SU-DHL-6 (cell line): Measurements from ENCODE around the gene SIPA1.

Experiments used
- H2AFZ ChIP-seq: fragments of 200-600 bp; sonication (generic); 2 replicates; pipeline ENCODE4 v1.6.1; 2014; ENCODE audit warnings: low read depth, mild to moderate bottlenecking, moderate library complexity, mixed read lengths, antibody characterized with exemption, low read length; ENCODE audit not compliant: severe bottlenecking
- H3F3A ChIP-seq: fragments of 200-600 bp; shearing (Covaris generic); 2 replicates; pipeline ENCODE4 v1.6.0; 2016; ENCODE audit warnings: antibody characterized with exemption, mild to moderate bottlenecking; ENCODE audit not compliant: insufficient read depth
- H3K27ac ChIP-seq: fragments of 200-600 bp; sonication (generic); 2 replicates; pipeline ENCODE4 v1.5.1; 2016; ENCODE audit warnings: low read depth, mild to moderate bottlenecking, low read length, moderate library complexity, mixed read lengths
- H3K27me3 ChIP-seq: fragments of 200-600 bp; sonication (generic), shearing (Covaris generic); 2 replicates; pipeline ENCODE4 v1.6.0; 2014; ENCODE audit warnings: mild to moderate bottlenecking, low read length
- H3K36me3 ChIP-seq: fragments of 200-600 bp; sonication (generic); 2 replicates; pipeline ENCODE4 v1.6.1; 2014; ENCODE audit warnings: mild to moderate bottlenecking, low read length, mixed read lengths
- H3K4me2 ChIP-seq: fragments of 300-600, 200-600 bp; shearing (Covaris generic), sonication (generic); 2 replicates; pipeline ENCODE4 v1.6.0; 2014; ENCODE audit warnings: low read length, low read depth, mild to moderate bottlenecking; ENCODE audit not compliant: poor library complexity, severe bottlenecking
- H3K4me3 ChIP-seq: fragments of 200-600 bp; sonication (generic); 2 replicates; pipeline ENCODE4 v1.5.1; 2014; ENCODE audit warnings: antibody characterized with exemption, low read length, mild to moderate bottlenecking, mixed read lengths; ENCODE audit not compliant: insufficient read depth, poor library complexity, severe bottlenecking
- H3K79me2 ChIP-seq: fragments of 200-600 bp; sonication (generic); 2 replicates; pipeline ENCODE4 v1.6.1; 2014; ENCODE audit warnings: mild to moderate bottlenecking, low read length, moderate library complexity; ENCODE audit not compliant: insufficient read depth
- H3K9ac ChIP-seq: fragments of 200-600 bp; sonication (generic); 2 replicates; pipeline ENCODE4 v1.7.0; 2014; ENCODE audit warnings: mild to moderate bottlenecking, low read length
- H3K9me2 ChIP-seq: fragments of 200-600 bp; sonication (generic); replicated peaks from 2 replicates; pipeline ENCODE4 v1.6.1; 2014; ENCODE audit warnings: low read length; ENCODE audit not compliant: insufficient read depth
- H3K9me3 ChIP-seq: fragments of 200-600 bp; sonication (generic); 2 replicates; pipeline ENCODE4 v1.6.1; 2014; ENCODE audit warnings: low read length, mixed read lengths; ENCODE audit not compliant: insufficient read depth
- H4K20me1 ChIP-seq: fragments of 200-600 bp; sonication (generic); 2 replicates; pipeline ENCODE4 v1.6.1; 2014; ENCODE audit warnings: low read depth, mild to moderate bottlenecking, antibody characterized with exemption, low read length, moderate library complexity, mixed read lengths
- EZH2phosphoT487 ChIP-seq: fragments of 200-600 bp; sonication (generic), shearing (Covaris generic); conservative IDR thresholded peaks from 2 replicates; pipeline ENCODE4 v1.6.1; 2018; ENCODE audit warnings: mild to moderate bottlenecking, antibody characterized with exemption, low read length, moderate library complexity, mixed read lengths
- TF ChIP-seq, protein P1 (sequence below): fragments of 200-600 bp; sonication (generic); IDR thresholded peaks from one replicate; pipeline ENCODE4 v1.5.1; 2017; ENCODE audit warnings: antibody characterized with exemption, mild to moderate bottlenecking, low read length, moderate library complexity; ENCODE audit not compliant: insufficient read depth, poor library complexity, severe bottlenecking

SIPA1 gene

GRCh38 chr11:65611758-65612603, 25.9 kb upstream of the SIPA1 start:
- Histone ChIP-seq H3K79me2 (peaks cover 17% of the 10 kb centered on the region), H4K20me1 (no peaks in the 10 kb centered on the region; the same call in 1 of the 2 replicates)

DNA sequence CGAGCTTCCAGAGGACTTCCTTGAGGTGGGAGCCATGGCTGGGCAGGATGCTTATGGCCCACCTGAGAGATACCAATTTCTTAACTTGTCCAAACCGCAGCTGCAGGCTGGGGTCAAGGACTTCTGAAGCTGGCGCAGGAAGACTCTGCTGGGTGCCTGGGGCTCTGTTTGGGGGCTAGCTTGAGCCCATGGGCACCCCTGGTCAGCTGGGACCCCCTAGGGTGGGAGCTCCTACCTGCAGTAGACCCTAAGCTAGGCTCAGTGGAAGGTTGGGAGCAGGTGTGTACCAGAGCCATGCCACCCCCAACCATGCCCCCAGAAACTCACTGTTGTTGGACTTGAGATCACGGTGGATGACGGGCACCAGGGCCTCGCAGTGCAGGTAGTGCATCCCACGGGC, 25.2 kb upstream of the SIPA1 start:
- no peaks in the 10 kb centered on the region for H3K9me3 ChIP-seq
- peaks cover 25% of the 10 kb centered on the region for H3K79me2 ChIP-seq
- no peak for TF ChIP-seq EZH2phosphoT487
- TF ChIP-seq, protein P1, sequence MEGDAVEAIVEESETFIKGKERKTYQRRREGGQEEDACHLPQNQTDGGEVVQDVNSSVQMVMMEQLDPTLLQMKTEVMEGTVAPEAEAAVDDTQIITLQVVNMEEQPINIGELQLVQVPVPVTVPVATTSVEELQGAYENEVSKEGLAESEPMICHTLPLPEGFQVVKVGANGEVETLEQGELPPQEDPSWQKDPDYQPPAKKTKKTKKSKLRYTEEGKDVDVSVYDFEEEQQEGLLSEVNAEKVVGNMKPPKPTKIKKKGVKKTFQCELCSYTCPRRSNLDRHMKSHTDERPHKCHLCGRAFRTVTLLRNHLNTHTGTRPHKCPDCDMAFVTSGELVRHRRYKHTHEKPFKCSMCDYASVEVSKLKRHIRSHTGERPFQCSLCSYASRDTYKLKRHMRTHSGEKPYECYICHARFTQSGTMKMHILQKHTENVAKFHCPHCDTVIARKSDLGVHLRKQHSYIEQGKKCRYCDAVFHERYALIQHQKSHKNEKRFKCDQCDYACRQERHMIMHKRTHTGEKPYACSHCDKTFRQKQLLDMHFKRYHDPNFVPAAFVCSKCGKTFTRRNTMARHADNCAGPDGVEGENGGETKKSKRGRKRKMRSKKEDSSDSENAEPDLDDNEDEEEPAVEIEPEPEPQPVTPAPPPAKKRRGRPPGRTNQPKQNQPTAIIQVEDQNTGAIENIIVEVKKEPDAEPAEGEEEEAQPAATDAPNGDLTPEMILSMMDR, result no peak
- H4K20me1 ChIP-seq, result no peaks in the 10 kb centered on the region; the same call in 1 of the 2 replicates
- H3K4me3 ChIP-seq, result no peak overlapping the region
- peak overlapping the region; percentile 78 for H3K4me2 ChIP-seq
- H3K27me3 ChIP-seq, result no peaks in the 10 kb centered on the region
- no peak overlapping the region for H2AFZ ChIP-seq
- no peaks in the 10 kb centered on the region for H3K36me3 ChIP-seq
- H3K27ac ChIP-seq, result no peak overlapping the region
- no peaks in the 10 kb centered on the region for H3F3A ChIP-seq
- no peak overlapping the region; the same call in 1 of the 2 replicates for H3K9ac ChIP-seq
- H3K9me2 ChIP-seq, result no peaks in the 10 kb centered on the region

More at GRCh38 chr11:65611758-65612603, 25.9 kb upstream of the SIPA1 start:
- H3K27me3 ChIP-seq, result no peaks in the 10 kb centered on the region
- H3K9me2 ChIP-seq, result no peaks in the 10 kb centered on the region
- H3K27ac ChIP-seq, result no peak overlapping the region
- H3K4me2 ChIP-seq, result peak overlapping the region; percentile 78
- TF ChIP-seq, protein P1, result no peak
- no peak for TF ChIP-seq EZH2phosphoT487
- no peak overlapping the region for H2AFZ ChIP-seq
- H3K9me3 ChIP-seq, result no peaks in the 10 kb centered on the region
- no peaks in the 10 kb centered on the region for H3K36me3 ChIP-seq
- H3K9ac ChIP-seq, result no peak overlapping the region
- no peaks in the 10 kb centered on the region for H3F3A ChIP-seq
- H3K4me3 ChIP-seq, result no peak overlapping the region

- Histone ChIP-seq H2AFZ (peak overlapping the region; percentile 36), H3K4me3 (peak overlapping the region; percentile 85), H3F3A (no peaks in the 10 kb centered on the region), H4K20me1 (no peaks in the 10 kb centered on the region; the same call in 1 of the 2 replicates), H3K27ac (peak overlapping the region; percentile 70), H3K27me3 (no peaks in the 10 kb centered on the region), H3K36me3 (no peaks in the 10 kb centered on the region), H3K79me2 (peaks cover 30% of the 10 kb centered on the region), H3K9ac (peak overlapping the region; percentile 75), H3K9me3 (no peaks in the 10 kb centered on the region), H3K4me2 (peak overlapping the region; percentile 78), H3K9me2 (no peaks in the 10 kb centered on the region)
- TF ChIP-seq, protein P1, result no peak
- no peak for TF ChIP-seq EZH2phosphoT487
Observed at GRCh38 chr11:65613091-65613928, 24.6 kb upstream of the SIPA1 start.
